HEK293T (cell line): ENCODE data around the gene LAMA5.
A peak's percentile ranks its signal among the peaks of the same experiment; 100 is the strongest.

Experiments
- CTCF ChIA-PET: fragments of 350-600 bp; formaldehyde crosslinking; extraction: SDS; loops from one replicate; lab custom pipeline; 2021; ENCODE audit warnings: antibody characterized with exemption, inconsistent platforms; lab: Yijun Ruan, JAX
- POLR2A ChIA-PET: fragments of 350-600 bp; formaldehyde crosslinking; extraction: SDS; loops from one replicate; lab custom pipeline; 2020; ENCODE audit warnings: antibody characterized with exemption, inconsistent platforms; lab: Yijun Ruan, JAX
- DNase-seq: peaks from one replicate; pipeline ENCODE4 v3.0.0; 2012; ENCODE audit warnings: mixed read lengths; ENCODE audit errors: extremely low spot score
- ARNT ChIP-seq: fragments of 450-650 bp; IDR thresholded peaks from 2 replicates; pipeline ENCODE4 v1.6.1; 2017; ENCODE audit warnings: mild to moderate bottlenecking
- BHLHE40 ChIP-seq: fragments of 450-650 bp; IDR thresholded peaks from 2 replicates; pipeline ENCODE4 v1.6.1; 2016; ENCODE audit warnings: mild to moderate bottlenecking, moderate library complexity, borderline replicate concordance
- CTBP1 ChIP-seq: fragments of 450-650 bp; IDR thresholded peaks from 2 replicates; pipeline ENCODE4 v1.6.1; 2016; ENCODE audit warnings: borderline replicate concordance
- ELF4 ChIP-seq: fragments of 450-650 bp; IDR thresholded peaks from 2 replicates; pipeline ENCODE4 v1.6.1; 2017; ENCODE audit warnings: antibody characterized with exemption
- FOXA1 ChIP-seq: fragments of 450-650 bp; IDR thresholded peaks from 2 replicates; pipeline ENCODE4 v1.6.1; 2016; ENCODE audit warnings: mild to moderate bottlenecking
- FOXK2 ChIP-seq: fragments of 450-650 bp; IDR thresholded peaks from 2 replicates; pipeline ENCODE4 v1.6.1; 2016; ENCODE audit warnings: mild to moderate bottlenecking
- FOXM1 ChIP-seq: fragments of 450-650 bp; IDR thresholded peaks from 2 replicates; pipeline ENCODE4 v1.6.1; 2017; ENCODE audit warnings: mild to moderate bottlenecking, borderline replicate concordance
- HDGF ChIP-seq: fragments of 450-650 bp; IDR thresholded peaks from 2 replicates; pipeline ENCODE4 v1.6.1; 2017; ENCODE audit warnings: antibody characterized with exemption, borderline replicate concordance
- L3MBTL2 ChIP-seq: fragments of 450-650 bp; conservative IDR thresholded peaks from 2 replicates; pipeline ENCODE4 v1.6.1; 2016; ENCODE audit warnings: mild to moderate bottlenecking
- LEF1 ChIP-seq: fragments of 450-650 bp; IDR thresholded peaks from 2 replicates; pipeline ENCODE4 v1.6.1; 2017; ENCODE audit warnings: mild to moderate bottlenecking, borderline replicate concordance
- NFRKB ChIP-seq: fragments of 450-650 bp; IDR thresholded peaks from 2 replicates; pipeline ENCODE4 v1.6.1; 2016; ENCODE audit warnings: mild to moderate bottlenecking, moderate library complexity
- SP1 ChIP-seq: fragments of 450-650 bp; IDR thresholded peaks from 2 replicates; pipeline ENCODE4 v1.6.1; 2017
- SUZ12 ChIP-seq: fragments of 450-650 bp; IDR thresholded peaks from 2 replicates; pipeline ENCODE4 v1.6.1; 2016; ENCODE audit warnings: mild to moderate bottlenecking
- TARDBP ChIP-seq: fragments of 450-650 bp; IDR thresholded peaks from 2 replicates; pipeline ENCODE4 v1.6.1; 2016
- ZNF384 ChIP-seq: fragments of 450-650 bp; IDR thresholded peaks from 2 replicates; pipeline ENCODE4 v1.6.1; 2016
- TF ChIP-seq, protein P1 (sequence below): fragments of 450-650 bp; IDR thresholded peaks from 2 replicates; pipeline ENCODE4 v1.6.1; 2016

Gene LAMA5

DNA sequence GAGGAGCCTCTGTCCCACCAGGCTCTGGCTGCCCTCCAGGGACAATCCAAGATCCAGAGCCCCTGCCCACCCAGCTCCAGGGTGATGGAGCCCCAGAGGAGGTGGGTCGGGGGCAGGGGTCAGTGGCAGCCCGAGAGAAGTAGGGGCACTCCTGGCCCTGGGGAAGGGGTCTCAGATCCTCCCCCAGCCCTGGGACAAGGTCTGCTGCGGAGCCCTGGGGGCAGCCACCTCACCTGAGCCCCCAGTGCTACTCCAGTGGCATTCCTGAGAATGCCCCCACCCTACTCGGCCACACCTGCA lies 2.7 kb upstream of the LAMA5 start:
- no peak for TF ChIP-seq FOXA1
- TF ChIP-seq FOXM1, result no peak
- TF ChIP-seq CTBP1, result no peak
- no peak for TF ChIP-seq TARDBP
- TF ChIP-seq HDGF, result no peak
- no peak for TF ChIP-seq L3MBTL2
- no peak for TF ChIP-seq BHLHE40
- TF ChIP-seq SUZ12, result no peak
- ChIA-PET CTCF (interaction anchor here (1.5 kb wide), 1 partner anchor 67 kb away, joined by 5 read pairs; the partner anchor contains the start of gene ADRM1), POLR2A (no interaction called here)
- DNase-seq, result no peak

DNA sequence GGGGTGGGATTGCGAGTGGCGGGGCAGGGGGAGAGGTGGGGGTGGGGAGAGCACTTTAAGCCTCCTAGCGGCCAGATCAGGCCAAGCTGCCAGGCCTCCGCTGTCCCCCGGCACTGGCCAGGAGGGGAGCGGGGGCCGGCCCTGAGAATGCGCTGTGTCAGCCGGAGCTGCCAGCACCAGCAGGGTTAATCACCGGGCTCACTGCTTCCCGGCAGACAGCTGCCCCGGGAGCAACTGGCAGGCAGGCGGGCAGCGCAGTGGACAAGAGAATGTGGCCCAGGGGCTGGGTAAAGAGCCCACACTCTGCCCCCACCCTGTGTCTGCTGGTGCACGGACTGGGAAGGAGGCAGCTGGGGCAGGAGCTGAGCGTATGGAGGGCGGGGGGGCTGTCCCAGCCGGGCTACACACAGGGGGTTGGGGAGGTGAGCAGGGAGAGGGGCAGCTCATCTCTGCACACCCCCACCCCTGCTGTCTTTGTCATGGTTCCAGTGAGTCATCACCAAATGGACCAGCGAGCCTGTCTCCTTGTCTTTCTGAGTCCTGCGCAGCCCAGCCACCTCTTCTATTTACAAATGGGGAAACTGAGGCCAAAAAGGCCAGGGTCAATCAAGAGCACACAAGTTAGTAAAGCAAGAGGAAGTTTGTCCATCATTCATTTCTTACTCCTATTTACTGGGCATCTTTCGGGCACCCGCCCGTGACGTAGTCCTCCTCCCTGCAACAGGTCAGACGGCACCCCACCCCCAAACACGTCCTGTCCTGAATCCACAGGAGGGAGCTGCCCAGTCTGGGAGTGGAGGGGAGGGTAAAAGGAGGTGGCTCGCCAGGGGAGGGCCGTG lies 2.1 kb upstream of the LAMA5 start:
- no peak for TF ChIP-seq FOXA1
- no peak for TF ChIP-seq NFRKB
- no peak for TF ChIP-seq FOXM1
- TF ChIP-seq FOXK2, result no peak
- TF ChIP-seq SUZ12, result no peak
- TF ChIP-seq BHLHE40, result no peak
- TF ChIP-seq SP1, result no peak
- no peak for TF ChIP-seq L3MBTL2
- TF ChIP-seq LEF1, result no peak
- TF ChIP-seq ZNF384, result no peak
- TF ChIP-seq CTBP1, result no peak
- TF ChIP-seq, protein P1, sequence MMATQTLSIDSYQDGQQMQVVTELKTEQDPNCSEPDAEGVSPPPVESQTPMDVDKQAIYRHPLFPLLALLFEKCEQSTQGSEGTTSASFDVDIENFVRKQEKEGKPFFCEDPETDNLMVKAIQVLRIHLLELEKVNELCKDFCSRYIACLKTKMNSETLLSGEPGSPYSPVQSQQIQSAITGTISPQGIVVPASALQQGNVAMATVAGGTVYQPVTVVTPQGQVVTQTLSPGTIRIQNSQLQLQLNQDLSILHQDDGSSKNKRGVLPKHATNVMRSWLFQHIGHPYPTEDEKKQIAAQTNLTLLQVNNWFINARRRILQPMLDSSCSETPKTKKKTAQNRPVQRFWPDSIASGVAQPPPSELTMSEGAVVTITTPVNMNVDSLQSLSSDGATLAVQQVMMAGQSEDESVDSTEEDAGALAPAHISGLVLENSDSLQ, result no peak
- ChIA-PET CTCF (interaction anchor here (0.6 to 1.5 kb wide), 5 partner anchors 13 to 345 kb away, joined by 3 to 9 read pairs (median 5); partner anchors contain the start of gene ADRM1), POLR2A (interaction anchor here (1.0 to 1.4 kb wide), 4 partner anchors 9 to 66 kb away, joined by 3 to 11 read pairs (median 7); partner anchors contain the start of genes ADRM1 and RPS21)
- peak; percentile 48 for DNase-seq

DNA sequence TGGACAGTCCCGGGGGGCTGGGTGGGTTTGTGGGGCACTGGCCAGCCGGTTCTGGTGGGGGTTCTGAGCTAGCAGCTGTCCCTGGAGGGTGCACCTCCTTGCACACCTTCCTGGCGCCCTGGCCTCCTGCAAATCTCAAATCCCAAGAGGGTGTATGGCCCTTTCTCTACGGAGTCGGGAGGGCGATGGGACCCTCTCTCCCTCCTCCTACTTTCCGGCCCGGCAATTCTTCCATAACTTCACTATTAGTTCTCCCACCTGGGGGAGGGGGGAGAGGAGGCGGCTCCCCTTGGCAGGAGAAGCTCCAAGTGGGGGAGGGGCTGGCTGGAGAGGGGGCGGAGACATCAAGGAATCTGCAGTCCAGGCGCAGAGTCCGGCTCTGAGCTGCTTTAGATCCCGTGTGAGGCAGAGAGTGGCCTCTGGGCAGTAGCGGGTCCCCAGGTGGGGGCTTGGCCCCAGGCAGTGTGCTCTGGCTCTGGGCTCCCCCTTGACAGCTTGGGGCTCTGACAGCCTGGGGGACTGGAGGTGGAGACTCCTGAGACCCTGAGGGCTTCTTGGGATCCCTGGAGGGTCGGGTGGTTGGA lies 1.4 kb upstream of the LAMA5 start:
- TF ChIP-seq BHLHE40 (no peak), ZNF384 (no peak), HDGF (no peak), SP1 (no peak), FOXA1 (no peak), LEF1 (no peak), FOXM1 (no peak), TARDBP (no peak), L3MBTL2 (no peak), ELF4 (no peak), ARNT (no peak), SUZ12 (no peak), CTBP1 (no peak)
- TF ChIP-seq, protein P1, result no peak
- ChIA-PET POLR2A (interaction anchor here (1.0 to 1.4 kb wide), 4 partner anchors 10 to 66 kb away, joined by 3 to 11 read pairs (median 7); partner anchors contain the start of genes ADRM1 and RPS21), CTCF (interaction anchor here (1.0 to 1.5 kb wide), 4 partner anchors 13 to 66 kb away, joined by 4 to 9 read pairs (median 5); partner anchors contain the start of gene ADRM1)
- DNase-seq, result no peak

DNA sequence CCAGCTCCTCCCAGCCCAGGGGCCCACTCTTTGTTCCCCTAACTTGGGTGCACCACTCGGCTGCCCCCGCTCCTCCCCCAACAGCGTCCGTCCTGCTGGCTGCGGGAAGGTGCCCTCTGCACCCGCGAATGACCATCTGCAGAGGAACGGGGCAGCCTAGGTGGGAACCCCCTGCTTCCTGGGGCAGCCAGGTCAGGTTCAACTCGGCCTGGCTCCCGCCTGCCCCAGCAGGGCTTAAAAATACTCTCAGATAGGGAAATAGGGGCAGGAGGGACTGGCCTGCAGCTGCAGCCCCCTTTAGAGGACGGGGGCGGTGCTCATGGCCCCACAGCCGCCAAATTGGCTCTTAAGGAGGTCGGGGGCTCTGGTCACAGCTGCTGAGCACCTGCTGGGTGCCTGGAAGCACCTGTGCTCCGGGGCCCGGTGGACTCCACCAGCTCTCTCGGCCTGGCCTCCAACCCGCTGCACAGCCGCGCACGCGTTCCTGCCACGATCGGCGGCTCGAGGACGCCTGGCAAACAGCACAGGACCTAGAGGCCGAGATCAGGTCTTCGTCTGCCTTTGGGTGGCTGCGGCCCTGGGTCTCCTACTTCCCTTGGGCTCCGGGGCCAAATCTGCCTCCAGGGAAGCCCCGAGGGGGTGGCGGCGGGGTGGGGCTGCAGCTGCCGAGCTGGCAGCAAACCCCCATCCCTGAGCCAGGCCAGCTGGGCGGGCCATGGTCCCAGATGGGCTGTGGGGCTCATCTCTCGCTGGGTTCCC lies 700 bp upstream of the LAMA5 start:
- TF ChIP-seq CTBP1 (no peak), L3MBTL2 (peak; percentile 75)
- ChIA-PET POLR2A (interaction anchor here (1.1 to 1.7 kb wide), 4 partner anchors 15 to 65 kb away, joined by 6 to 11 read pairs (median 8); partner anchors contain the start of genes ADRM1 and RPS21), CTCF (interaction anchor here (1.0 to 1.4 kb wide), 4 partner anchors 14 to 24 kb away, joined by 3 to 9 read pairs (median 4); no protein-coding TSS in a partner anchor)
- DNase-seq, result peak; percentile 50

DNA sequence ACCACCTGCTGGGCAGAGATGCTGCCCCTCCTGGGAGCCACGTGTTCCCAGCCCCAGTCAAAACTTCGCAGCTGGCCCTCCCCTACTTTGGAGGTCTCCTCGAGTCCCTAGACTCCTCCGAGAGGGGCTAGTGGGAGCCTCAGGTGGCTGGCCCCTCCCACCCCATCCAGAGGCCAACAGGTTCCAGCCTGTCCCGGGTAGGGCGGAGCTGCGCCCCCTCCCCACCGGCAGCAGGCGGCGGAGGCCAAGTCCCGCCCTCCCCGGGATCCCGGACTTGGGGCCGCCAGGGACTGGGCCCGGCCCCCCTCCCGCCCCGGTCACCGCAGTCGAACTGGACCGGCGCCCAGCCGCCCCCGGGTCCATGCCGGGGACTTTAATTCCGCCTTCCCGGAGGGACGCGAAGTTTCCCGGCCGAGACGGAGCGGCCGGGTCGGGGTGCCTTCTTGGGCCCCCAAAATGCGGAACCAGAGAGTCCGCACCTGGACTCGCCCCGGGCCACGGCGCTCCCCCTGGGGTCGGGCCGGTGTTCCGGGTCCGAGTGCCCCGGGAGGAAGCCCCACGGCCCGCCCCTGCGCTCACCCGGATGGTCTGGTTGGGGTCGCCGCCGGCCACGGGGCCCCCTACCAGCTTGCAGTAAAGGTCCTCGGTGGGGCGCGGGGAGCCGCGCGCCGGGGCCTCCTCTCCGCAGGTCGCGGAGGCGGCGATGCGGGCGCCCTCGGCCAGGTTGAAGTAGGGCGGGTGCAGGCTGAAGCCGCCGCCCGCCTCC lies 559 bp downstream of the LAMA5 start:
- POLR2A ChIA-PET, result interaction anchor here (1.0 to 2.3 kb wide), 4 partner anchors 17 to 64 kb away, joined by 3 to 8 read pairs (median 5); partner anchors contain the start of genes ADRM1 and RPS21
- DNase-seq, result peak; percentile 58
- no peak for TF ChIP-seq TARDBP
- TF ChIP-seq LEF1, result no peak
- no peak for TF ChIP-seq CTBP1
- TF ChIP-seq HDGF, result no peak
- TF ChIP-seq FOXK2, result no peak
- TF ChIP-seq NFRKB, result no peak
- TF ChIP-seq ZNF384, result no peak
- CTCF ChIA-PET, result interaction anchor here (0.7 to 1.3 kb wide), 3 partner anchors 16 to 32 kb away, joined by 3 to 4 read pairs (median 3); no protein-coding TSS in a partner anchor
